ENCODE measurements around the gene ZNF385B.
A peak's percentile ranks its signal among the peaks of the same experiment; 100 is the strongest.

Gene ZNF385B

GRCh38 chr2:179536185-179536584, 325.2 kb downstream of the ZNF385B start:
- TF ChIP-seq CTCF (IDR thresholded peaks at IDR 0.05; ENCODE audit: insufficient read depth, low read depth, low read length, missing control alignments), result no peak
- DNase-seq (ENCODE audit: low read depth), result no peak
- H3K4me3 ChIP-seq (ENCODE audit: low read length), result no peak overlapping the region

DNA sequence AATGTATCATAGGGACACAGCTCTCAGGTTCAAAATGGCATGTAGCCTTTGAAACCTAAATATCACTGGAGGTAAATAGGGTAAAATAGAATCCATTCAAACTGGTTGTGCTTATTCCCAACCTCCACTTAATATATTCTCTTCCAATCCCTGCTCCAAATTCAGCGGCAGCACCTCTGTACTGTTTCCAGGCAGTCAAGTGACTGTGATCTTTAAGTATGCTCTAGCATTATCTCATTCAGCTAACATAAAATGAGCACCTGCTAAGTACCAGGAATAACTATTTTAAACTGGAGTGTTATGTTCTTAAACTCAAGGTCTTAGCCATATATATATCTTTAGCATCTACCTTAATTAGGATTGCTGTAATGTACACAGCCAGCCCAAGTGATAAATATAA, 327.5 kb downstream of the ZNF385B start:
- no peak overlapping the region for H3K4me3 ChIP-seq (ENCODE audit: low read length)
- DNase-seq (ENCODE audit: low read depth), result no peak
- no peak for TF ChIP-seq CTCF (IDR thresholded peaks at IDR 0.05; ENCODE audit: insufficient read depth, low read depth, low read length, missing control alignments)

DNA sequence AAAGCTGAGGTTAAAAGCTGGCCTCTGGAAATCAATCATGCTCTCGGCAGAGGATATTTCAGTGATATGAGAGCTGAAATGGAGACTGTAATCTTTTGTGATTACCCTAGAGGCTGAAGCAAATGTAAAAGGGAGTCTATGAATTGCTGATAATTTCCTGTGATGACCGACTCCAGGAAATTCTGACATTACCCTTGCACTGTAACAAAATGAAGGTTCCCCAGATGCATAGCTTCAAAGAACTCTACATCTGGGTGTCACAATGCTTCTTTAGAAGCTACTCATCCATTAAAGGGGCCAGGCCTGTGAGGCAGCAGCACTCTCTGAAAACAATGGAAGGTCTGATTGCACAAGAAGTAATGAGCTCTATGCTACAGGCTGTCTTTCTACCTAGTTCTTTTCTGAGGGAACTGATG, 328.5 kb downstream of the ZNF385B start:
- TF ChIP-seq CTCF (IDR thresholded peaks at IDR 0.05; ENCODE audit: insufficient read depth, low read depth, low read length, missing control alignments), result no peak
- DNase-seq (ENCODE audit: low read depth), result peak; percentile 30

DNA sequence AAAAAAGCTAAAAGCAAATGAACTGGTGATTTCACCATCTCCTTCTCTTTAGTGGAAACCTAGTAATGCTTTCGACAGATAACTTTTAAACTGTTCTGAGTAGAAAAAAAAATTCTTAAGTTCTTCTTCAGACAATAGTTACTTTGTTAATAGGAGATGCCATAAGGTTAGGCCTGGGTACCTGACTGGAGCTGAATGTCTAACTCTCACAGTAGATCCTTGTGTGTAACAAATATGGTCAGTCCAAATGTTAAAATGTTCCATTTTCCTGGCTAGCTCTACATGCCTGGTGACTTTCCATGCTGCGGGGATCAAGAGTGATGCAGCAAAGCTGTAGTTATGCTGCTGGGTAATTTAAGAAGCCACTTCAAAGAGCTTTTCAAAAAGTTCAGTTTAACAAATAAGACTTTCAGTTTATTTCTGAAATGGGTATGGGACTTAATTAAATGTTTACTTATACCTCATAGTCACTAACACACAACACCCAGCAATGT, 332.8 kb downstream of the ZNF385B start:
- no peak for DNase-seq (ENCODE audit: low read depth)
- TF ChIP-seq CTCF (IDR thresholded peaks at IDR 0.05; ENCODE audit: insufficient read depth, low read depth, low read length, missing control alignments), result no peak
- H3K4me3 ChIP-seq (ENCODE audit: low read length), result no peak overlapping the region

More for the DNA sequence above, 328.5 kb downstream of the ZNF385B start:
- no peak overlapping the region for H3K4me3 ChIP-seq (ENCODE audit: low read length)

- no peak overlapping the region for H3K4me3 ChIP-seq (ENCODE audit: low read length)
- TF ChIP-seq CTCF (IDR thresholded peaks at IDR 0.05; ENCODE audit: insufficient read depth, low read depth, low read length, missing control alignments), result no peak
- no peak for DNase-seq (ENCODE audit: low read depth)
These were observed 336.1 kb downstream of the ZNF385B start for GRCh38 chr2:179525340-179525739.

DNA sequence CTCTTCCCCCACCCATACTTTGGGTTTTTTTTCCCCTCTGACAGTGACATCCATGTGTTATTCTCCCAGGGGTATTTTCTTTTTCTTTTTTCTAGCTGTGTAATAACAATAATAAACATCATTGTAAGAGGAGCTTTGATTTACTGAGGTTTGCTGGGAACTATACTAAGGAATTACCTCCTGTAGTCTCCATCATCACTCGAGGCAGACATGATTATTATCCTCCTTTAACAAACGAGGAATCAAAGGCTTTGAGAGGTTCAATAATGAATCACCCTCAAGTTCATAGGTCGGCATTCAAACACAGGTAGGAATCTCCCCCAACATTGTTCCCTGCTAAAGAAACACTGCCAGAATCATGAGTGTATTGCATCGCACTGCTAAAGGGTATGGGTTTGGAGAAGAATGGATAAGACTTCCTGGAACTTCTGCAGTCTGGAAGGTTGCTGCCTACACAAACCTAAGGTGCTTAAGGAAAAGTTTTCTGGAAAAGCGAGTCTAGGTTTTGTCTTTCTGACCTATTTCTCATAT, 336.5 kb downstream of the ZNF385B start:
- no peak overlapping the region for H3K4me3 ChIP-seq (ENCODE audit: low read length)
- TF ChIP-seq CTCF (IDR thresholded peaks at IDR 0.05; ENCODE audit: insufficient read depth, low read depth, low read length, missing control alignments), result no peak
- no peak for DNase-seq (ENCODE audit: low read depth)

GRCh38 chr2:179521944-179522343, 339.5 kb downstream of the ZNF385B start:
- DNase-seq (ENCODE audit: low read depth), result no peak
- TF ChIP-seq CTCF (IDR thresholded peaks at IDR 0.05; ENCODE audit: insufficient read depth, low read depth, low read length, missing control alignments), result no peak
- no peak overlapping the region for H3K4me3 ChIP-seq (ENCODE audit: low read length)
